Esophagus squamous epithelium (tissue), 4 donors: ENCODE data around the gene FIS1.

Experiments
- POLR2A ChIP-seq, 4 donors: fragments of 450-650 bp; IDR thresholded peaks; one replicate each; pipeline ENCODE4 v1.6.1; 2017; ENCODE audit warnings: antibody characterized with exemption in 4 of 4, mild to moderate bottlenecking in 4 of 4, moderate library complexity in 3 of 4
- TF ChIP-seq, protein P1 (sequence below), 6 experiments: fragments of 450-650 bp in 4 of 6; fragments of 200-600 bp in 2 of 6; sonication (generic) in 2 of 6; IDR thresholded peaks; one replicate each; pipeline ENCODE4 v1.5.1; 2016 to 2019; ENCODE audit warnings: antibody characterized with exemption in 6 of 6, mild to moderate bottlenecking in 4 of 6, moderate library complexity in 4 of 6

DNA sequence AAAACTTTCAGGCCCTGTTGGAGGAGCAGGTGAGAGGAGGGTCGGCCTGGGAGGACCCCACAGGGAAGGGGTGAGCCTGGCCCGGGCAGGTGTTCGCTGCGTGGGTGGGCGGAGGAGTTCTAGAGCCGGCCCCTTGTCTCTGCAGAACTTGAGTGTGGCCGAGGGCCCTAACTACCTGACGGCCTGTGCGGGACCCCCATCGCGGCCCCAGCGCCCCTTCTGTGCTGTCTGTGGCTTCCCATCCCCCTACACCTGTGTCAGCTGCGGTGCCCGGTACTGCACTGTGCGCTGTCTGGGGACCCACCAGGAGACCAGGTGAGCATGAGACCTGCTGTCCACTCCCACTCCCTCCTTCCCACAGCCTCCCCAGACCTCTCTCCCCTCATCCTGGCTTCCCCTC is 21.4 kb downstream of the FIS1 start:
- TF ChIP-seq, protein P1, sequence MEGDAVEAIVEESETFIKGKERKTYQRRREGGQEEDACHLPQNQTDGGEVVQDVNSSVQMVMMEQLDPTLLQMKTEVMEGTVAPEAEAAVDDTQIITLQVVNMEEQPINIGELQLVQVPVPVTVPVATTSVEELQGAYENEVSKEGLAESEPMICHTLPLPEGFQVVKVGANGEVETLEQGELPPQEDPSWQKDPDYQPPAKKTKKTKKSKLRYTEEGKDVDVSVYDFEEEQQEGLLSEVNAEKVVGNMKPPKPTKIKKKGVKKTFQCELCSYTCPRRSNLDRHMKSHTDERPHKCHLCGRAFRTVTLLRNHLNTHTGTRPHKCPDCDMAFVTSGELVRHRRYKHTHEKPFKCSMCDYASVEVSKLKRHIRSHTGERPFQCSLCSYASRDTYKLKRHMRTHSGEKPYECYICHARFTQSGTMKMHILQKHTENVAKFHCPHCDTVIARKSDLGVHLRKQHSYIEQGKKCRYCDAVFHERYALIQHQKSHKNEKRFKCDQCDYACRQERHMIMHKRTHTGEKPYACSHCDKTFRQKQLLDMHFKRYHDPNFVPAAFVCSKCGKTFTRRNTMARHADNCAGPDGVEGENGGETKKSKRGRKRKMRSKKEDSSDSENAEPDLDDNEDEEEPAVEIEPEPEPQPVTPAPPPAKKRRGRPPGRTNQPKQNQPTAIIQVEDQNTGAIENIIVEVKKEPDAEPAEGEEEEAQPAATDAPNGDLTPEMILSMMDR (IDR thresholded peaks at IDR 0.05), result no peak
- no peak for TF ChIP-seq POLR2A (IDR thresholded peaks at IDR 0.05)
